ENCODE data around the gene DNAJC15.
"Not testable (repeated sequence)": the region's sequence is repeated elsewhere in the genome, so short reads cannot be mapped to it uniquely, and the experiment has no call there.

- TF ChIP-seq CTCF, POLR2A (IDR thresholded peaks at IDR 0.05): not testable (repeated sequence)
Measured at GRCh38 chr13:43075511-43075902, 52.1 kb downstream of the DNAJC15 start.

Data from transverse colon (tissue), 3 donors.